ENCODE data around the gene CEBPE.

The CEBPE gene

GRCh38 chr14:23143911-23144310 is 24.9 kb upstream of the CEBPE start:
- peak; percentile 26 for DNase-seq (ENCODE audit: low read depth)

DNA sequence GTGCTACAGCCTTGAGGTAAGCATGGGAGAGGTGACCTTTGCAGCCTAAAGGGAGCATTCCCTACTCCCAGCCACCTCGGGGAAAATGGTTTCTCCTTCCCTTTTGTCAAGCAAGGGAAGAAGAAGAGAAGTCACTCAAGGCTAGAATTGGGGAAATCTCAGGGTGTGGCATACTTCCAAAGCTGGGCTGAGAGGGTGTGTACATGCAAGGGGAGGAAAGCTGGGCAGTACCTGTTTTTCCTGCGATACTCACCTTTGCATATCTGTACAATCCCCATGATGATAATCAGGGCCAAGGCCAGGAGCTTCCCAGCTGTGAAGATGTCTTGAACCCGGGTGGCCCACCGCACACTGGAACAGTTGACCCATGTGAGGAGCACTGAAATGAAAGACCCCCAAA is 23.8 kb upstream of the CEBPE start:
- no peak for DNase-seq (ENCODE audit: low read depth)

DNA sequence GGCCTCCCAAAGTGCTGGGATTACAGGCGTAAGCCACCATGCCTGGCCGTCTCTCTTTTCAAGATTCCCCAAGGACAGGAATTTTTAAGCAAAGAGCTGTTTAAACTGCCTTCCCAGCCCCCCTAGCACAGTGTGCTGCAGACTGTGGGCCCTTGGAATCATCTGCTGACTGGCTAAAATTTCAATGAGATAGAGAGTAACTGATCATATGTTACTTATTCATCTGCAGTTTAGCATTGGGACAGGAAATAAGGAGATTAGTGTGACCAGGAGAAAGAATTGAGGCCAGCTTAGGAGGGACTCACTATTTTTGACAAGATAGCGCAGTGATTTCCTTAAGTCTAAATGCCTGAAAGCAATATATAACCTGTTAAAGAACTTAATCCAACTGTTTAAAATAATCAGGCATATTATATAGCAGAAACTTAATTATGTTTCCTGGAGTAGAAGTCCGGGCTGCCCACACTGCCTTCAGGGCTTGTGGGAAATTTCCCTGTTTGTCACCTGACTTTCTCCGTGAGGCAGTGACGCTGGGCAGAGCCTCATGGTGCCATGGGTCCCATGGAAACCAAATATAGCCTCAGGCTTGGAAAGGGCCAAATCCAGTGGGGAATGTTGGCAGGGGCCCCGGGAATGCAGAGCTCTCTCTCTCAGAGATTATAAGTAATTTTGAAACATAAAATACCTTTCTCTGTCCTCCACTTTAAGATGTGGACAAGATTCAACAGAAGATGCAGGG is 22.8 kb upstream of the CEBPE start:
- peak; percentile 79 for DNase-seq (ENCODE audit: low read depth)

DNA sequence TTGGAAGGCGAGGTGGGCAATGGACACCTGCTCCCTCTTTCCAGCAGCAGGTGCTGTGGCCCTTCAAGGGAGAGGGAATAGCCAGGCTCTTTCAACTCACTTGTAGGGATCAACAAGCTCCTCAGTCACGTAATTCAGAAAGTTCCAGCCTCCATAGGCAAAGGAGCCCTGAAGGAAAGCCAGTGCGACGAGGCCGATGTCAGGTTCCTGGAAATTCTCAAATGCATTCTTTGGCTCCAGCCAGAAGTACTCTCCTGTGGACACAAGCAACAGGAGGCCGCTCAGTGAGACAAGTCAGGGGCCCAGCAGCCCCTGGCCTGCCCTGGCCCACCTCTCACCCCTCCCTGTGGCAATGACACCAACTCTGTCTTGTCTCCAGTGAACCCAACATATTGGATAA is 21.3 kb upstream of the CEBPE start:
- no peak for DNase-seq (ENCODE audit: low read depth)

- no peak for DNase-seq (ENCODE audit: low read depth)
These were observed 20.8 kb upstream of the CEBPE start for GRCh38 chr14:23139874-23140273.

GRCh38 chr14:23137813-23138535 is 18.9 kb upstream of the CEBPE start:
- no peak for DNase-seq (ENCODE audit: low read depth)

GRCh38 chr14:23137192-23137812 is 18.2 kb upstream of the CEBPE start:
- DNase-seq (ENCODE audit: low read depth), result no peak

GRCh38 chr14:23136566-23137133 is 17.6 kb upstream of the CEBPE start:
- no peak for DNase-seq (ENCODE audit: low read depth)

- no peak for DNase-seq (ENCODE audit: low read depth)
These were observed 13.9 kb upstream of the CEBPE start for GRCh38 chr14:23132970-23133369.

DNA sequence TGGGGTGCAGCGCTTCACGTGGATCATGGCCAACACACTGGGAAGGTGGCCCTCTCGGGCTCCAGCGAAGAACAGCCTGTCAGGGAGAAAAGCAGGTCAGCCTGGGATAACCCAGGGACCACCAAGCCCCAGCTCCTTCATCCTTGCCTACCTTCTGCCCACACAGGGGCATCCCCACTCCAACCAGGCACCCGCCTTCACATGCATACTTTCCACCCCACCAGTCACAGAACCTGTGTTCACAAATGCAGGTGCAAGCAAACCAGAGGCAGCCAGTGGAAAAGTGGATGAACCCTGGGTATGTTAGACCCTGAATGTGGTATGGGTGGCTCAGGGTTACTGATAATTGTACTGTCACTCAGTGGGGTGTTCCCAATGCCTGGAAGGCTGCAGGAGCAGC is 12.4 kb upstream of the CEBPE start:
- DNase-seq (ENCODE audit: low read depth), result no peak

DNA sequence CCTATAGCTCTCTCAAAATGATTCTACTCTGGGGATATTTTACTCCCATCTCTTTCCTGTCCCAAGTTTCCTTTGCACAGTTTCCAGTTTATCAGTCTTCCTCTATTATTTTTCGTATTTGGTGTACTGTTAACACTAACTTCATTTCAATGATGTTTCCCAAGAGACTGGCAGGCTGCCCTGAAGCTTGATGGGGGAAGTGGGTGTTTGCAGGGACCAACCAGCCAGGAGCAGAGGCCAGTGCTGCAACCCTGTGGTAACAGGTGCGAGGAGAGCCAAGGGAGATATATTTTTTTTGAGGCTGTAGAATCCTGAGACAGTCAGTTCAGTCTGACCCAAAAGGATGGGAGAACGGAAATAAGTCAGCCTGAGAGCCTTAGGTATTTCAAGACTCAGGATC is 11.8 kb upstream of the CEBPE start:
- no peak for DNase-seq (ENCODE audit: low read depth)

GRCh38 chr14:23129759-23130316 is 10.8 kb upstream of the CEBPE start:
- DNase-seq (ENCODE audit: low read depth), result no peak

DNA sequence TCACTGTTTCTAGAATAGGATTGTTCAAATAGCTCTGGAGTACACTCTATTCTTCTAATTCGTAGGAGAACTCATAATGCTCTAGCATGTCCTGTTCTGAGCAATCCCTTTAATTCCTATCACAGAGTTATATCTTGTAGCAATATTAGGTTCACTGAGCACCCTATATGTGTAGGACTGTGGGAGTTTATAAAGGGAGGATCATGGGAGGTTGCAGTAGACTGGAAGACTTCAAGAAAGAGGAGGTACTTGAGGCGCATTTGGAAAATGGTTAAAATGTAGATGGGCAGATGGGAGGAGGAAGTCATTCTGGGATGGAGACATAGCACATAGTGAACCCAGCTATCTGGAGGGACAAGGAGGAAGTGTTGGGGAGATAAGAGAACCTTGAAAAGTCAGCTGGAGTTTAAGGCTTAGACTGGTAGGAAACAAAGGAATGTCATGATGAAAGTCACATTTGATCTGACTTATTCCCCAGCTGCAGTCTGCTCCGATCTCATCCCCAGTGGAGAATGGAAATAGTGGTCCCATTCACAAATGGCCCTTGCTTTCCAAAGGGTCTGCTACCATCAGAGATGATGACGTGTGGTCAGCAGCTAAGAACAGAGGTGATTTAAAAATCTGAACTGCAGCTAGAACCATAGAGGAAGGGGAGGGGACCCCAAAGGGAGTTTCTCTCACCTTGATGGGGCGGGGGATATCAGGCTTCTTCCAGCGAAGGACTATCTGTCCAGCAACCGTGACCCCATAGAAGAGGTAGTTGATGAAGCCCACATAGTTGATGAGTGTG is 10.1 kb upstream of the CEBPE start:
- DNase-seq (ENCODE audit: low read depth), result no peak

DNA sequence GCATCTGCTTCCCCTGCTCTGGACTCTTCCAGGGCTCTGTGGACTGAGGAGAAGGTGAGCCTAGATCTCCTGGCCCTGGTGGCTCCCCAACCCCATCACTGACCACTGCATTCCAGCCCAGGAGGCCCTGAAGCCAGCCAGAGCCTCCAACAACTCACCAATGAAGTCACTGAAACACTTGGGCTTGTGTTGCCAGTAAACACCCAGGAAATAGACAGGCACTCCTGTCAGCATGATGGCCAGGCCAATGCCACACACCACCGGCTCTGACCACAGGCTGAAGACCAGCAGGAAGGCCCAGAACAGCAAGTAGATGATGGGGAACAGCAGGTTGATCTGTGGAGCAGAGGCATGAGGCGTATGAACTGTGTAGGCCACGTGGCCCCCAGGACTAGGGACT is 8.8 kb upstream of the CEBPE start:
- DNase-seq (ENCODE audit: low read depth), result no peak

DNA sequence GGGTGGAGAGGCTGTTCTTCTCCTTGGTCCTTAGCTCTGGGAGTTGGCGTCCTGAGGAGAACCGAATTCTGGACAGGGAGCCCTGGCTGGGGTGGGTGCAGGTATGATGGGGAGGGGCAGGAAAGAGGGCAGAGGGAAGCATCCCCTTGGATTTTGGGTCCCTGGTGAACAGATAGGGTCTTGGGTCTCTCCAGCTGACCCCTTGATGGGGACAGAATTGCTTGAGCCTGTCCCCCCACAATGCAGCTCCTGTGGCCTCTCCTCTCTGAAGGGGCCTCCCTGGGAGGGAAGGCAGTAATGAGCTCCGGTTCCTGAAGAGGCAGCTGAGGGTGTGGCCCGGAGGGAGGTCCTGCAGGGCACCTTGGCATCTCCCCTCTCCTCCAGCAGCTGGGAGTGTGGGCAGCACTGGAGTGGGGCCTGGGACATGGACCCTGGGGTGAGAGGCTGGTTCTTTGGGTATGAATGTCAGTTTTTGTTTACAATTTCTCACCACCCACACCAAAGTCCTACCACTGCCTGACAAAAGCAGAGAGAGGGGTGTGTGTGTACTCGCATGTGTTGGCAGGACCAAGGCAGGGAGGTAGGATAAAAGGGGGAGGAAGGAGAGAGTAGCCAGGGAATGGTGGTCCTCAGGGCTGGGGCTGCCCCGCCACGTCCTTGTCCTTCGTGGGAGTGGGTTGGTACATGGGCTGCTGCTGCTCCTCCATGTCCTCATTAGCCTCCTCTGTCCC is 7.7 kb upstream of the CEBPE start:
- DNase-seq (ENCODE audit: low read depth), result no peak

DNA sequence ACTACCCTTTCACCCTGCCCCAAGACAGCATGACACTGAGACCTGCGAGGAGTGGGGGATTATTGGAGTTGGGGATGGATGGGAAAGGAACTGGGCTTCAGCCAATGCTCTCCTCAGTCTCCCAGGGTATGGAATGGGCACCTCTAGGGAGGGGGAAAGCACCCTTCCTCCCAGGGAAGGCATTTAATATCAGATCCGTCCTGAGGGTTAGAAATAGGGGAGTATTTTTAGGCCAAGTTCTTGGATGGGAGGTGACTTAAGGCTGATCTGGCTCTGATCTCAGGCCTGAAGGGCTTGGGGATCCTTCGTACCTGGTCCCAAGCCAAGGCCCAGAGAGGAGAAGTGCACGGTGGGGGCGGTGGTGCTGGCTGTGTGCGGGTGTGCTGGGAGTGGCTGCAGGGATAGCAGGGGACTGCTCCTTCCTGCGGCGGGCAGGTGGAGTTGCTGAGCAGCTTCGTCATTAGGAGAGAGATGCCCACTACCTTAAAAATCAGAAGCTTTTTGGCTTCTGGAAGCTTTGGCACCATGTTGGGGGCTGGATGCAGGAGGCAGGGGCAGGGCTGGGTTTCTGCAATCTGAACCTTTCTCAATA is 7.0 kb upstream of the CEBPE start:
- no peak for DNase-seq (ENCODE audit: low read depth)

- peak; percentile 29 for DNase-seq (ENCODE audit: low read depth)
These were observed 6.0 kb upstream of the CEBPE start for GRCh38 chr14:23125011-23125410.

- no peak for DNase-seq (ENCODE audit: low read depth)
These were observed 5.4 kb upstream of the CEBPE start for GRCh38 chr14:23124337-23124954.

DNA sequence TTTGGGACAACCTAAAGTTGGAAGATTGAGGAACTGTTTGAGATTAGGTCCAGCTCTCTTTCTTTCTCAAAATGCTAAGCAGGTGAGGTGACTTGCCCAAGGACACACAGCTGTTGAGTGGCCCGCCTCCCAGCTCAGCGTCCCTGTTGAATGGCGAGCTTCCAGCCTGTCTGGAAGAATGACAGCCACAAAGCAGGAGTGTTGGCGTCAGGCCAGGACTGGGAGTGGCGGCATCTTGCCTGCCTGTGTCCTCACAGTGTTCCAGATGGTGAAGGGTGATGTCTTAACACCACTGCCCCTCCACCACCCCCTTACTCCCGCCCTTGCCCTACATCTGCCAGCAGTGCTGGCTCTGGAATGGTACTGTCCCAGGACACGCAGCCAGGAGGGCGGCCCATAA is 4.4 kb upstream of the CEBPE start:
- peak; percentile 21 for DNase-seq (ENCODE audit: low read depth)

- no peak for DNase-seq (ENCODE audit: low read depth)
These were observed 3.0 kb upstream of the CEBPE start for GRCh38 chr14:23122086-23122485.
